CD14-positive monocyte (primary cell): ENCODE data around the gene PLXNC1. TPM values are rescaled to one million over a fixed set of nuclear protein-coding genes. Genes with fewer than 3 reads are reported as not detected.

Experiments
- DNase-seq, 3 donors: peaks; one replicate each; pipeline ENCODE4 v3.0.0-alpha.2; 2011 to 2022
- H2AFZ ChIP-seq: 2 replicates; pipeline ENCODE4 v1.6.0; 2012; ENCODE audit warnings: mild to moderate bottlenecking, low read depth, low read length, inconsistent platforms; ENCODE audit not compliant: insufficient read depth, poor library complexity, severe bottlenecking
- H3K27ac ChIP-seq, 2 donors: 1 replicate in 1 of 2; 2 replicates in 1 of 2; pipeline ENCODE4 v1.5.1; 2012 to 2013; ENCODE audit warnings: low read length in 2 of 2, control low read depth in 1 of 2, inconsistent platforms in 1 of 2, low read depth in 1 of 2, mild to moderate bottlenecking in 1 of 2
- H3K27me3 ChIP-seq, 2 donors: one replicate each; pipeline versions ENCODE4 v1.6.0 to v1.6.1; 2011 to 2013; ENCODE audit warnings: low read length in 2 of 2; ENCODE audit not compliant: control insufficient read depth in 2 of 2, insufficient read depth in 2 of 2
- H3K36me3 ChIP-seq, 2 donors: replicated peaks in 1 of 2; 1 replicate in 1 of 2; 2 replicates in 1 of 2; pipeline versions ENCODE4 v1.5.1 to v1.6.1; 2012 to 2013; ENCODE audit warnings: low read length in 2 of 2, control low read depth in 1 of 2, inconsistent platforms in 1 of 2, mild to moderate bottlenecking in 1 of 2; ENCODE audit not compliant: insufficient read depth in 2 of 2, control insufficient read depth in 1 of 2
- H3K4me1 ChIP-seq, 2 donors: 1 replicate in 1 of 2; 2 replicates in 1 of 2; pipeline versions ENCODE4 v1.5.1 to v1.6.1; 2012 to 2013; ENCODE audit warnings: low read length in 2 of 2, control low read depth in 1 of 2, inconsistent platforms in 1 of 2, mild to moderate bottlenecking in 1 of 2, moderate library complexity in 1 of 2; ENCODE audit not compliant: insufficient read depth in 2 of 2, control insufficient read depth in 1 of 2
- H3K4me2 ChIP-seq: replicated peaks from 2 replicates; pipeline ENCODE3; 2012; ENCODE audit warnings: low read length, moderate library complexity, mild to moderate bottlenecking; ENCODE audit not compliant: poor library complexity, severe bottlenecking; ENCODE audit errors: extremely low read depth
- H3K4me3 ChIP-seq, 3 experiments: fragments of 200-600 bp in 1 of 3; sonication (generic) in 1 of 3; replicated peaks in 1 of 3; 1 replicate in 2 of 3; 2 replicates in 1 of 3; pipeline ENCODE4 v1.5.1; 2011 to 2013; ENCODE audit warnings: low read length in 3 of 3, mild to moderate bottlenecking in 3 of 3, control low read depth in 2 of 3, low read depth in 2 of 3, inconsistent platforms in 1 of 3, moderate library complexity in 1 of 3
- H3K79me2 ChIP-seq: 2 replicates; pipeline ENCODE4 v1.6.0; 2012; ENCODE audit warnings: mild to moderate bottlenecking, control low read depth, inconsistent platforms, low read length, moderate library complexity; ENCODE audit not compliant: insufficient read depth
- H3K9ac ChIP-seq: 2 replicates; pipeline ENCODE4 v1.6.0; 2017; ENCODE audit warnings: low read length, mild to moderate bottlenecking; ENCODE audit not compliant: insufficient read depth, poor library complexity, severe bottlenecking
- H3K9me3 ChIP-seq, 2 donors: replicated peaks in 1 of 2; 1 replicate in 1 of 2; 2 replicates in 1 of 2; pipeline versions ENCODE4 v1.5.1 to v1.6.1; 2012 to 2013; ENCODE audit warnings: low read length in 2 of 2, control low read depth in 1 of 2; ENCODE audit not compliant: control insufficient read depth in 1 of 2, insufficient read depth in 1 of 2
- H4K20me1 ChIP-seq: 2 replicates; pipeline ENCODE4 v1.6.0; 2012; ENCODE audit warnings: mild to moderate bottlenecking, low read length, control low read depth, moderate library complexity; ENCODE audit not compliant: insufficient read depth
- H3K27ac Mint-ChIP-seq, 7 donors: one replicate each; pipeline ENCODE4 v1.8.0; 2020; ENCODE audit warnings: mild to moderate bottlenecking in 7 of 7, mixed read lengths in 7 of 7, moderate library complexity in 6 of 7, inconsistent platforms in 2 of 7
- H3K27me3 Mint-ChIP-seq, 3 donors: one replicate each; pipeline ENCODE4 v1.8.0; 2021 to 2022; ENCODE audit warnings: low read depth in 3 of 3, mild to moderate bottlenecking in 3 of 3, mixed read lengths in 3 of 3, moderate library complexity in 3 of 3, inconsistent platforms in 1 of 3
- H3K36me3 Mint-ChIP-seq, 2 donors: one replicate each; pipeline ENCODE4 v1.8.0; 2020; ENCODE audit warnings: mixed read lengths in 2 of 2, inconsistent platforms in 1 of 2, mild to moderate bottlenecking in 1 of 2
- H3K4me1 Mint-ChIP-seq: one replicate; pipeline ENCODE4 v1.8.0; 2020; ENCODE audit warnings: mild to moderate bottlenecking, mixed read lengths
- H3K4me3 Mint-ChIP-seq, 2 donors: one replicate each; pipeline ENCODE4 v1.8.0; 2020; ENCODE audit warnings: mild to moderate bottlenecking in 2 of 2, mixed read lengths in 2 of 2, moderate library complexity in 1 of 2
- H3K9me3 Mint-ChIP-seq, 7 donors: one replicate each; pipeline ENCODE4 v1.8.0; 2020 to 2022; ENCODE audit warnings: mixed read lengths in 7 of 7, mild to moderate bottlenecking in 6 of 7, moderate library complexity in 6 of 7, inconsistent platforms in 2 of 7
- WGBS: methylation state at CpG from one replicate; pipeline ENCODE4 v1.1.5; 2013; ENCODE audit warnings: missing lambda C conversion rate; ENCODE audit not compliant: insufficient coverage; 5-methylcytosine and 5-hydroxymethylcytosine counted together
- intact Hi-C, 2 donors: fragments of 100-400 bp; cut with micrococcal nuclease; formaldehyde crosslinking; loops; one replicate each; pipeline versions ENCODE4 v1.15.0 to v1.15.1; 2023
- polyA plus RNA-seq, 3 donors: library from polyadenylated mRNA; depleted of rRNA in 1 of 3; unstranded in 2 of 3; stranded (reverse) in 1 of 3; fragments of 300-500 nt in 2 of 3; fragments of >200 nt in 1 of 3; fragmentation: Illumina TruSeq in 2 of 3; gene quantifications; 1 replicate in 2 of 3; 2 replicates in 1 of 3; pipeline ENCODE4 v1.2.3, GENCODE V29; 2012 to 2021
- TF ChIP-seq, protein P1 (sequence below): fragments of 200-600 bp; IDR thresholded peaks from one replicate; pipeline ENCODE4 v1.8.0; 2022; ENCODE audit warnings: antibody characterized with exemption, mild to moderate bottlenecking

Gene PLXNC1
- polyA plus RNA-seq, 3 donors: 14.3 to 35.2 (median 15.4) TPM

DNA sequence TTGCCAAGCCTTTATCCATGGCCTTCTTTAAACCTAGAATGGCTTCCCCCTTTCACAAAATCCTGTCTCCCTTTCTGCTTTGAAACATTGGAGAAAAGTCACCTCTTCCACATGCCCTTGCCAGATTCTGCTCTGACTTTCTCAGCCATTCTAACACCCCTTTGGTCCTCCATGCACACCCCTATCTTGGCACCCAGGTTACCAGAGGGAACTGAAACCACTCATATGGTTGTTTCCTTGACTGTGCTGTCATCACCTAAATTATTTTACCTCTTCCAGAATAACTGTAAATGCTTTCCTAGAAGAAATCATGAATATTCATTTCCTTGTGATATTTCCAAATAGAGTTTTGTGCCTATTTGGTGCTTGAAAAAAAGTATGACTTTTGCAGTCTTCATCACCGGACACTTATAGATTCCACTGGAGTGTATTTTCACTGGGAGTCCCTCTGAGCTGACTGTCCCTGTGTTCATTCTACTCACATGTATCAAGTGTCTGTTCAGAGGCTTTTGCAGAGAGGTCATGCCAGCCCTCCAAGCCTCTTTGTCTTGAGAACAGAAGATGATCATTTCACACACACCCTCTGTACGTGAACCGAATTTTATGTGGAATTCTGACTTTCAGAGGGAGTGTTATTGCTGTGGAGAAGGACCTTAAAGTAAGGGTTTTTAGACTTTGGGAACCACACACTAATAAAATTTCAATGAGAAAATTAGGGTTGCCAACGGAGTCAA, 74.1 kb downstream of the PLXNC1 start:
- H3K4me1 Mint-ChIP-seq: no peaks in the 10 kb centered on the region
- Histone ChIP-seq H3K4me2 (no peak overlapping the region), H3K9ac (no peak overlapping the region), H3K27ac (peak overlapping the region in 1 of 2 donors; percentile 15), H3K4me3 (no peak overlapping the region), H3K36me3 (peaks cover 62 to 99% of the 10 kb centered on the region in 2 donors), H3K79me2 (no peaks in the 10 kb centered on the region), H3K9me3 (no peaks in the 10 kb centered on the region), H4K20me1 (peaks cover 29% of the 10 kb centered on the region), H2AFZ (no peak overlapping the region), H3K4me1 (no peaks in the 10 kb centered on the region), H3K27me3 (no peaks in the 10 kb centered on the region)
- DNase-seq: no peak
- TF ChIP-seq, protein P1, sequence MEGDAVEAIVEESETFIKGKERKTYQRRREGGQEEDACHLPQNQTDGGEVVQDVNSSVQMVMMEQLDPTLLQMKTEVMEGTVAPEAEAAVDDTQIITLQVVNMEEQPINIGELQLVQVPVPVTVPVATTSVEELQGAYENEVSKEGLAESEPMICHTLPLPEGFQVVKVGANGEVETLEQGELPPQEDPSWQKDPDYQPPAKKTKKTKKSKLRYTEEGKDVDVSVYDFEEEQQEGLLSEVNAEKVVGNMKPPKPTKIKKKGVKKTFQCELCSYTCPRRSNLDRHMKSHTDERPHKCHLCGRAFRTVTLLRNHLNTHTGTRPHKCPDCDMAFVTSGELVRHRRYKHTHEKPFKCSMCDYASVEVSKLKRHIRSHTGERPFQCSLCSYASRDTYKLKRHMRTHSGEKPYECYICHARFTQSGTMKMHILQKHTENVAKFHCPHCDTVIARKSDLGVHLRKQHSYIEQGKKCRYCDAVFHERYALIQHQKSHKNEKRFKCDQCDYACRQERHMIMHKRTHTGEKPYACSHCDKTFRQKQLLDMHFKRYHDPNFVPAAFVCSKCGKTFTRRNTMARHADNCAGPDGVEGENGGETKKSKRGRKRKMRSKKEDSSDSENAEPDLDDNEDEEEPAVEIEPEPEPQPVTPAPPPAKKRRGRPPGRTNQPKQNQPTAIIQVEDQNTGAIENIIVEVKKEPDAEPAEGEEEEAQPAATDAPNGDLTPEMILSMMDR: no peak
- H3K4me3 Mint-ChIP-seq: no peak overlapping the region
- H3K27ac Mint-ChIP-seq: peak overlapping the region in 1 of 7 donors; percentile 17
- intact Hi-C loops: no loop called here
- WGBS: 100% methylated on average over 2 of the region's 4 CpGs
- peaks cover 73 to 82% of the 10 kb centered on the region in 2 donors for H3K36me3 Mint-ChIP-seq
- peaks cover 0 to 2% (median 0%) of the 10 kb centered on the region in 3 donors for H3K27me3 Mint-ChIP-seq
- no peaks in the 10 kb centered on the region for H3K9me3 Mint-ChIP-seq

DNA sequence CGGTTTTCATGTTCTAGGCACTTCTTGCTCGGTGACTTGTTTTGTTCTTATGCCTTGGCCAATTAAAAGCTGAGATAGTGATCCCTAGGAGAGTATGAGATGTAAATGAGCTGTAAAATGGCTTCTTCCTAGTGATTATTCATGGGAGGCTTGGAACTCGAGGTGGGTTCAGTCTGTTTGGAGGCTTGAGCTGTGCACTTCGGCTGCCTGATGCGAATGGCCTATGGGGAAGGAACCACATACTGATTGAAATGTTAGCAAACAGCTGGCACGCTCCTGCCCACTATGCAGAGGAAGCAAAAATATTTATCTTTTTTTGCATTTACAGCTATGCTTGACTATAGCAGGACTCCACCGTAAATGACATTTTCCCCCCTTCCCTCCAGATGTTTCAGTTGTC, 75.5 kb downstream of the PLXNC1 start:
- no peak overlapping the region for H3K4me3 ChIP-seq
- peaks cover 86 to 95% of the 10 kb centered on the region in 2 donors for H3K36me3 Mint-ChIP-seq
- no peaks in the 10 kb centered on the region for H3K79me2 ChIP-seq
- TF ChIP-seq, protein P1: no peak
- no peak for DNase-seq
- peaks cover 71 to 99% of the 10 kb centered on the region in 2 donors for H3K36me3 ChIP-seq
- peaks cover 18% of the 10 kb centered on the region for H4K20me1 ChIP-seq
- H3K9ac ChIP-seq: no peak overlapping the region
- no peak overlapping the region for H2AFZ ChIP-seq
- H3K27me3 ChIP-seq: no peaks in the 10 kb centered on the region
- H3K27ac Mint-ChIP-seq: peak overlapping the region in 2 of 7 donors; percentile 42 to 57
- H3K27ac ChIP-seq: no peak overlapping the region
- H3K9me3 ChIP-seq: no peaks in the 10 kb centered on the region
- H3K9me3 Mint-ChIP-seq: no peaks in the 10 kb centered on the region
- no peaks in the 10 kb centered on the region for H3K4me1 ChIP-seq
- intact Hi-C loops: no loop called here
- no peak overlapping the region for H3K4me2 ChIP-seq
- peaks cover 0 to 2% (median 0%) of the 10 kb centered on the region in 3 donors for H3K27me3 Mint-ChIP-seq
- H3K4me3 Mint-ChIP-seq: no peak overlapping the region
- WGBS: 88% methylated on average over 5 of the region's 7 CpGs
- no peaks in the 10 kb centered on the region for H3K4me1 Mint-ChIP-seq
